HG02840 (cell line): ENCODE data around the gene CHCHD5.

Source experiments
- ATAC-seq: cut with Tn5 transposase; IDR thresholded peaks from one replicate; pipeline ENCODE4 v1.9.1; 2021; ENCODE audit warnings: mild to moderate bottlenecking, moderate library complexity, moderate number of reproducible peaks; ENCODE audit not compliant: unreplicated experiment, low FRiP score

The CHCHD5 gene

DNA sequence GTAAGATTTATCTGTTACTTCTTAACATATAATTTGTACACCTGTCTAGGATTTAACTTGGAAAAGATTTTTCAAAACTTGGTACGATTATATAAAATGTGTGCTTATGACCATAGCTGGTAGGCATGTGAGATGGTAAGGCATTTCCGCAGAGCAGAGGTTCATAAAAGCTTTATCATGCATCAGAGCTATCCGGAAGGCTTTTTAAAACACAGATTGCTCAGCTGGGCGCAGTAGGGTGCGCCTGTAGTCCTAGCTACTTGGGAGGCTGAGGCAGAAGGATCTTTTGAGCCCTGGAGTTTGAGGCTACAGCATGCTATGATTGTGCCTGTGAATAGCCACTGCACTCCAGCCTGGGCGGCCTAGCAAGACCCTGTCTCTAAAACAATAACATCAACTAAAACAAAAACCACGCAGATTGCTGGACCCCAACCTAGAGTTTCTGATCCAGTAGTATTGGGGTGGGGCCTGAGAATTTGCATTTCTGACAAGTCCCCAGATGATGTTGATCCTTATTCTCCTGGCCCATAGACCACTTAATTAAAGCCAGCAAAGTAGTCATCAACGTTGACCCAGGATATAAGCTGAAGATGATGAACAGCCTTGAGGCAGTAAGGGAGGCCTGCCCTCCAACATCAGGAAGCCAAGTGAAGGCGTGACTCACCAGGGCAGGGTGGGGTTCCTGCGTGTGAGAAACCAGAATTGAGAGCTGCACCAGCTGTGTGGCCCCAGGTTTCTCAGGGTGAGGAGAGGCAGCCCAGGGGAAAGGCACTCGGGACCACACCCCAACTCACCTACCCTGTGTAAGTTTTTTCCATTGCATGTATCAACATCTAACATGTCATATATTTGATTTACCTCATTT is 39.7 kb downstream of the CHCHD5 start:
- ATAC-seq = no peak

DNA sequence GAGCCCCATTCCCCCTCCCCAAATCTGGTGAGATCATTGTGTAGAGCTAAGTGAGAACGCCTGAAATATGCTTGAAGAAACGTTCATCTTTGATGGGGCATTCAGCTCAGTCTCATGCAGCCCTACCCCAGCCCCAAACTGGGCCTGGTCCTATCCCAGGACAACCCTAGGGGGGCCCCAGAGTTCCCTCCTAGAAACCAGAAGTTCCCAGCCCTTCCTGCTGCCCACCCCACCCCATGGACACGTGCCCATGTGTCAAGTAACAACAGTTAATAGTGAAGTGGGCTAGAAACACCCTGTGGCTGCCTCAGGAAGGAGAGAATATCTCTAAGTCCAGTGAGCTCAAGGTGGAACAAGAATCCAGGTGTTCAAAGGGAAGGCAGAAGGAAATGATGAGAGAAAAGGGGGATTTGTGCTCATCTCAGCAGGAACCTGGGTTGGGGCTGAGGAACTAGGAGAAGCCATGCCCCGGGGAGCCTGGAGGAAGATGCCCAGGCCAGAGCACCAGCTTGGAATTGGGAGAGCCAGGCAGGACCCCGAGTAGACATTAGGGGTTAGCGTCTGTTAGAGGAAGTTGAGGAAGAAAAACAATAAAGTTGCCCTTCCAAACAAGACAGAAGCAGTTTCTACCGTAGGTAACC is 41.2 kb downstream of the CHCHD5 start:
- ATAC-seq = no peak

DNA sequence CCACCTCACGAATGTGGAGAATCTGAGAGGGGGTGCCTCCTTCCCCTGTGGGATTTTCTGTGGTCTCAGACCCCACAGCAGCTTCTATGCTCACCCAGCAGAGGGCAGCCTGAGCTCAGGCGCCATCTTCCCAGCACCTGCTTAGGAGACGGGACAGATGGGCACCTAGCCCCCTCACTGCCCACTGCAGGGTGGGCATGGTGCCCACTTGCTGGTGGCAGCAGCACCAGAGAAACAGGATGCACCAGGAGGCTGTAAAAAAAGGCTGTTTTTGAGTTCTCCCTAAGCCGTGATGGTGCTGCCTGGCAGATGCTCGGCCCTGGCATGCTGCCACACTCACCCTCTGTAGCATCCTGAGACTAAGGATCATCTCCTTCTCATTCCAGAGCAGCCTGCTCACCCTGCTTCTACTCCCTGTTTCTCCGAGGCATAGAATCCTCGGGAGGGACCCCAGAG is 42.2 kb downstream of the CHCHD5 start:
- ATAC-seq = no peak

DNA sequence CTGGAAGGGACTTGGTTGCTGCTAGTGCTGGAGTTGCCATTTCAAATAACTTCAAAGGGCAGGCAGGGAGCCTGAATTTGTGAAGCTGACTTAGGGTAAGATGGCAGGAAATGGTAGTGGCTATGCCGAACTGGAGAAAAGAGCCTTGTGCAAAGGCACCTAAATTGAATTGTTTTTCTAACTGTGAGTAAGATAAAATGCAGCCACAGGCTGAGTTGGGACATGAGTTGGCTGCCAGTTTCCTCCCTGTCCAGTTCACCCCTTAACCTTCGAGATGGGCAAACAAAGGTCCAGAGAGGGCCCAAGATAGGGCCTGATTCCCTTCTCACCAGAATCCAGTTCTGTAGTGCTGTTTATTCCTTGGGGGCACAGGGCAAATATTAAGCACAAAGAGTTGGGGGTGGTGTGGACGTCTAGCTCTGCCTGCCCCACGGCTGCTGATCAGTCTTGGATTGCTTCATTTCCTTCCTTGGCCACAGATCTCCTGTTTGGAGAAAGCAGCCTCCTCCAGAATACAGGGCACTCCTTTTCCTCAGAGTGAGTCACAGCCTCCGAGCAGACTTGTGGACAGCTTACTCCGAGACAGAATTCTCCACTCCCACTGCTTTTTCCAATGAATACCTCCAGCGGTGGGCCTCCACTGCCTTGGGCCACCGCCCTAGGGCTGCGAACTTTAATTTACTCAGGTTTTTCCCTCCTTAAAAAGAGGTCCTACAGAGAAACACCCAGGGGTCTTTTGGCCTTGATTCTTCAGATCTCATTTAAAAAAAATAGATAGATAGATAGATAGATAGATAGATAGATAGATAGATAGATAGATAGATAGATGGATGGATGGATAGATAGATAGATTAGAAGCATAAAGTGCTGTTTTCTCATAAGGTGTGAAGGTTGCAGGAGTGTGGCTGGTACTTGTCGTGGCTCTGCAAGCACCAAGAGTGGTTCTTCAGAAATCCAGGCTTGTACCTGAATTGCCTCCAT is 42.9 kb downstream of the CHCHD5 start:
- ATAC-seq = no peak

DNA sequence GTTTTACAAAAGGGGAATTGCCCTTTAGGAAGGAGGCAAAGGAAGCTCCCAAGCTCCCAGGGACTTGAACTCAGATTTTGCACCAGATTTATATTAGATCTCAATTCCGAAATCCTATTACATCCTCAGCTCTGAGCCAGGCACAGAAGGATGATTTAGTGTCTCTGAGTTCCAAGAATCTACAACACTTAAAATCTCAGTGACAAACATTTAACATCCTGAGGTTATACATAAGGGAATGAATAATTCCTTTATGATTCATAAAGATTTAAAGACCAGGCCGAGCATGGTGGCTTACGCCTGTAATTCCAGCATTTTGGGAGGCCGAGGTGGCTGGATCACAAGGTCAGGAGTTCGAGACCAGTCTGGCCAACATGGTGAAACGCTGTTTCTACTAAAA is 44.8 kb downstream of the CHCHD5 start:
- no peak for ATAC-seq

DNA sequence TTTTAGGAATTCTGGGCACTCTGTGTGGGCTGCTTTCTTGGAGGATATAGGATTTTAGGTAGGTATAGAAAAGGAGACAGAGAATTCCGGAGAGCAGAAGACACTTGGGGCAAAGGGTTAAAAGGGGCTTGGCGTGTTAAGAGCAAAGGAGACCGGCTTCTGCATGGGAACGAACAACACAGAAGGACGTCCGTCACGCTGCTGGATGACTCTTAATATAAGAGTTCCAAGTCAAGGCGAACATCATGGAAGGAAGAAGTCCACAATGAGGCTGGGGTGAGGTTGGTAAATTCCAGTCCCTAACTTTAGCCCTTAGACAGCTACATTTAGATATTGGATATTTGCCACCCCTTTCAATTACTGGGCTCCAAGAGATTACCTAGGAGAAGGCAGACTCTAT is 45.4 kb downstream of the CHCHD5 start:
- no peak for ATAC-seq

DNA sequence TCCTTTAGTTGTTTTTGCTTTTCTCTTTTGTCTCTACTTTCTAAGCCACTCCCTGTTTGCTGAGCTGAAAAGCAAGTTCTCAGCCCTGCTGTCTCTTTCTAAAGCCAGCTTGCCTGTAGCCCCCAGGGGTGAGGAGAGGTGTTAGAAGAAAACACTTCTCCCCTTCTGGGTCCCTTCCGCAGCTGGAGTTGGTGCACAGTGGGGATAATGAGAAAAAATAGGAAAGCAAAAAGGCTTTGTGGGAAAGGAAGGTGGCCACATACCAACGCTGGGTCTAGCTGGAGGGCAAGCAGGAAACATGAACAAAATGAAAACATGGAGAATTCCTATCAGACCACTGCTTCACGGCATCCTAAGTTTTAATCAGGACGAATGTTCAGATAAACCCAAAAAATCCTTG is 45.9 kb downstream of the CHCHD5 start:
- no peak for ATAC-seq

DNA sequence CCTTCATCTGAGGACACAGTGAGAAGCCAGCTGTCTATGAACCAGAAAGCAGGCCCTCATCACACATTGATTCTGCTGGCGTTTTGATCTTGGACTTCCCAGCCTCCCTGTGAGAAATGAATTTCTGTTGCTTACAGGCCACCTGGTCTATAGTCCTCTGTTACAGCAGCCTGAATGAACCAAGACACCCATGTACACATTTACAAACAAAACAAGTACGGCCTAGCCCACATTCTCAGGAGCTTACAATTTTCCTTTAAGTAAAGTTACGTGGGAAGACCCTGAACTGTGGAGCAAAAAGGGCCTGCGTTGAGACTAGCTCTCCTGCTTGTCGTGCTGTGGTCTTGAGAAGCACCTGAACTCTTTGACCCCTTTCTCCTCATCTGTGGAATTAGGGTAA is 49.3 kb downstream of the CHCHD5 start:
- no peak for ATAC-seq

DNA sequence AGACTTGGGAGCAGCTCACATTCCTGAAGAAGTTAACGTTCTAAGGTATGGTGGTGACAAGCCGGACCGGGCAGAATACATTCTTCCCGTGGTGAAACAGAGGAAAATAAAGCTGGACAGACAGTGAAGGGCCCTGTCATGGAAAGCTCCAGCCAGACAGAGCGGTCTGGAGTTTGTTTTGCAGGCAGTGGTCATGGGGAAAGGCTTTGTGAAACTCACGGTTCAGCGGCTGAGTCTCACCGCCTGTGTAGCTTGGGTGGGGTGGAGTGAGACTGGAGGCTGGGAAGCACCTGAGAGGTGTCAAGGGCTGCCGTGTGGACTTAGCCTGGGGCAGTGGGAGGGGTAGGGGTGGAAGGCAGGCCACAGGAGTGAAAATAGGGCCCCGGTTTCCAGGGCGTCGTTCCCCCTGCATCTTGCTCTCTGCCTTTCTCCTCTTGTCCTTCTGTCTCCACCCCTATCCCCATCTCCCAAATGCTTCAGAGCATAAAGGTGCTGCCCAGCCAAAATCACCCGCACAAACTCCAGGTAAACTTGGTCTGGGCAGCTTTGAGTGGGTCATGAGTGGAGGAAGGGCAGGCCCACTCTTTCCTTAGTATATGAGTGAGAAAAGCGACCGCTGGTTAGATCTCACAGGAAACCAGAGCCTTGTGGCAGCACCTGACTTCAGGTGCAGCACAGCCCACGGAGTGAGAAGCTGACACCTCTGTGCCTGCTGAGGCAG is 49.9 kb downstream of the CHCHD5 start:
- no peak for ATAC-seq

DNA sequence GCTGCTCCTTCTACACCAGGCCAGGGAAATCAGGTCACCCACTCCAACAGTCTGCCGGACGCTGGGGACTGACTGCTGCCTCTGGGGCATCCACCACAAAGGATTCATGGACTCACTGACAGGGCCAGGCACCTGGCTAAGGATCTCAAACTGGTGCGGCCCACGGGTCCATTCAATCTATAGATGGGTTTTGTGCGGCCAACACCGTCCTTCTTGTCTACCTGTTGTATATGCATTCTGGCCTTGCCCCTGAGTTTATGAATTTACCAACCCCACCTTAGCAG is 50.4 kb downstream of the CHCHD5 start:
- ATAC-seq = no peak

DNA sequence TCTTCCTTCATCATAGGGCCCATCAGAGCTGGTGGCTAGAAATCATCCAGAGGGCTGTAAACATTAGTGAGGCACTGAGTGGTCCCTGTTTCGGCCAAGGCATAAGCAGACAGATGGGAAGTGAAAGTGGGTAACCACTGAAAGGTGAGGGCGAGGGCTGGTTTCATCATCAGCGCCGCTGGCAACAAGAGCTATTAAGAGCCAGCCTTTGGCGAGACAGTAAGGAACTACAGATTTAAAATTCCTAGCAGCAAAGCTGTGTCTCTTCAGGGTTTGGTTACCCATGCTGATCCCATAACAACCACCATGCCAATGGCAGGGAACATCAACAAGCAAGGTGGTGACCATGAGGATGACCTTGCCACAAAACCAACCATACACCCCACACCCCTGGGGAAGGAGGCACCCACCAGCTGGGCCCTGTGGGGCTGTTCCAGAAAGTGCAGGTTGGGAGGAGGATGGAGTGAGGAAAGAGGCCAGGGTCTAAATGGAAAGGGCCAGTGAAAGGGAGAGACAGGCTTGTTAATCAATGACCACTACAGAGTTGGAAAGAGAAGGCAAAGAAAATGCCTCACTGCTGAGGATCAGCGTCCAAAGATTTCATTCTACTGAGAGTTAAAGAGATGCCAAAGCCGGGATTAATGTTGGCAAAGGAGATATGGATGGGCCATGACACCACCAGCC is 52.3 kb downstream of the CHCHD5 start:
- ATAC-seq = no peak

DNA sequence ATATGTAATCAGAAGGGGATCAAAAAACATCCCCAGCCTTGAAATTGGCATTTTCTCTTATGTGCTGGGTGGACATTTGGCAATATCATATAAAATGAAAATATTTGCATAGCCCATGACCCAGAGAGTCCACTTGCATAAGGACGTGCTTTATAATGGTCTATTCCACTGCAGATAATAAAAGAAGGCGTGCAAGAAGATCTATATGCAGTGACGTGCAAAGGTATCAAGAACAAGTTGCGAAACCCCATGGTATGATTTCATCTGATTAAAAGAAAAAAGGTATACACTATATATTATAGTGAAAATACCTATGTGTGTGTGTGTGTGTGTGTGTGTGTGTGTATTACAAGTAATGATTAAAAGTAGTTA is 52.9 kb downstream of the CHCHD5 start:
- no peak for ATAC-seq
